ENCODE results near the gene ARHGAP11B.
"Not testable (repeated sequence)": the region's sequence is repeated elsewhere in the genome, so short reads cannot be mapped to it uniquely, and the experiment has no call there.

The ARHGAP11B gene

DNA sequence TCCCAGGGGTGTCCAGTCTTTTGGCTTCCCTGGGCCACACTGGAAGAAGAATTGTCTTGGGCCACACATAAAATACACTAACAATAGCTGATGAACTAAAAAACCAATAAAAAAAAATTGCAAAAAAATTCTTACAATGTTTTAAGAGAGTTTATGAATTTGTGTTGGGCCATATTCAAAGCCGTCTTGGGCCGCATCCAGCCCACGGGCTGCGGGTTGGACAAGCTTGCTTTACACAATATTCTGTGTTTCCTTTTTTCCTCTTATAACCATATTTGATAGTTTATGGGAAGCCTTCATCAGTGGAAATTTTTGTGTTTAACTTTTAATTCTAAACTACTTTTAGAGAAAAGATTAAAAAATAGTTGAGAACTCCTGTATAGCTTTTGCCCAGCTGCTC lies 45.2 kb upstream of the ARHGAP11B start:
- BruUV-seq (replicated peaks); H2BK120ac ChIP-seq (ENCODE audit: low read depth, low read length); H3K4me1 ChIP-seq (ENCODE audit: control insufficient read depth, insufficient read depth, low read length); H3K4ac ChIP-seq (ENCODE audit: low read depth, low read length); H2BK5ac ChIP-seq (ENCODE audit: low read depth, low read length, poor library complexity, severe bottlenecking); H2AFZ ChIP-seq (replicated peaks; ENCODE audit: low read length, poor library complexity); H3K14ac ChIP-seq (replicated peaks; ENCODE audit: low read depth, low read length); H3K9ac ChIP-seq (ENCODE audit: low read depth, low read length); H3K4me3 ChIP-seq (ENCODE audit: insufficient read depth, low read depth, low read length); in situ Hi-C loops (cut with MboI; ENCODE audit: low sequenced_read_pairs); H3K79me1 ChIP-seq (ENCODE audit: low read depth in 1 of 2, low read length in 2 of 2); H4K5ac ChIP-seq (ENCODE audit: low read depth, low read length); H3K4me2 ChIP-seq (ENCODE audit: low read depth, low read length); H3K9me3 ChIP-seq (ENCODE audit: control insufficient read depth, insufficient read depth, low read length); H3K56ac ChIP-seq (ENCODE audit: extremely low read depth, insufficient read depth, low read length); H4K8ac ChIP-seq (ENCODE audit: low read depth in 2 of 2, low read length in 2 of 2); H3K27me3 ChIP-seq (ENCODE audit: control insufficient read depth, insufficient read depth, low read length); H3K9me1 ChIP-seq (ENCODE audit: insufficient read depth, low read length); H2BK20ac ChIP-seq (ENCODE audit: low read depth, low read length); intact Hi-C loops (cut with micrococcal nuclease); H2BK15ac ChIP-seq (ENCODE audit: low read depth, low read length); H3K18ac ChIP-seq (ENCODE audit: low read depth, low read length); CTCF ChIA-PET; DNase-seq; dilution Hi-C loops (cut with HindIII; ENCODE audit: low sequenced_read_pairs, unreplicated experiment); H2AK9ac ChIP-seq (replicated peaks; ENCODE audit: low read depth, low read length, poor library complexity); H3K27ac ChIP-seq (ENCODE audit: insufficient read depth, low read length); H2AK5ac ChIP-seq (ENCODE audit: low read depth, low read length); ATAC-seq (ENCODE audit: low read depth); POLR2A ChIA-PET (ENCODE audit: unreplicated experiment); H3K23ac ChIP-seq (ENCODE audit: low read depth, low read length); H4K91ac ChIP-seq (ENCODE audit: insufficient read depth, low read depth, low read length); H3K36me3 ChIP-seq (ENCODE audit: control insufficient read depth, insufficient read depth, low read length); H4K20me1 ChIP-seq (ENCODE audit: insufficient read depth, low read length): not testable (repeated sequence)
- WGBS, 2 experiments (ENCODE audit: extremely low coverage in 2 of 2, insufficient read length in 1 of 2) = no CpG with 5 or more reads among the region's 4 CpGs

GRCh38 chr15:30598953-30599352 lies 27.0 kb upstream of the ARHGAP11B start:
- dilution Hi-C loops (cut with HindIII; ENCODE audit: low sequenced_read_pairs, unreplicated experiment); H3K4ac ChIP-seq (ENCODE audit: low read depth, low read length); H3K23ac ChIP-seq (ENCODE audit: low read depth, low read length); H3K9me3 ChIP-seq (ENCODE audit: control insufficient read depth, insufficient read depth, low read length); H3K4me1 ChIP-seq (ENCODE audit: control insufficient read depth, insufficient read depth, low read length); intact Hi-C loops (cut with micrococcal nuclease); H3K4me2 ChIP-seq (ENCODE audit: low read depth, low read length); BruUV-seq (replicated peaks); H2BK120ac ChIP-seq (ENCODE audit: low read depth, low read length); H3K14ac ChIP-seq (replicated peaks; ENCODE audit: low read depth, low read length); H3K36me3 ChIP-seq (ENCODE audit: control insufficient read depth, insufficient read depth, low read length); H3K56ac ChIP-seq (ENCODE audit: extremely low read depth, insufficient read depth, low read length); H3K9ac ChIP-seq (ENCODE audit: low read depth, low read length); H2BK15ac ChIP-seq (ENCODE audit: low read depth, low read length); H2AK9ac ChIP-seq (replicated peaks; ENCODE audit: low read depth, low read length, poor library complexity); H3K9me1 ChIP-seq (ENCODE audit: insufficient read depth, low read length); H3K4me3 ChIP-seq (ENCODE audit: insufficient read depth, low read depth, low read length); H4K20me1 ChIP-seq (ENCODE audit: insufficient read depth, low read length); H3K18ac ChIP-seq (ENCODE audit: low read depth, low read length); DNase-seq; H2BK20ac ChIP-seq (ENCODE audit: low read depth, low read length); ATAC-seq (ENCODE audit: low read depth); H3K27ac ChIP-seq (ENCODE audit: insufficient read depth, low read length); H2AK5ac ChIP-seq (ENCODE audit: low read depth, low read length); H2BK5ac ChIP-seq (ENCODE audit: low read depth, low read length, poor library complexity, severe bottlenecking); H3K79me1 ChIP-seq (ENCODE audit: low read depth in 1 of 2, low read length in 2 of 2); in situ Hi-C loops (cut with MboI; ENCODE audit: low sequenced_read_pairs); H4K8ac ChIP-seq (ENCODE audit: low read depth in 2 of 2, low read length in 2 of 2); H4K5ac ChIP-seq (ENCODE audit: low read depth, low read length); POLR2A ChIA-PET (ENCODE audit: unreplicated experiment); H3K27me3 ChIP-seq (ENCODE audit: control insufficient read depth, insufficient read depth, low read length); H4K91ac ChIP-seq (ENCODE audit: insufficient read depth, low read depth, low read length); H2AFZ ChIP-seq (replicated peaks; ENCODE audit: low read length, poor library complexity); CTCF ChIA-PET: not testable (repeated sequence)
- no CpG with 5 or more reads among the region's 2 CpGs for WGBS, 2 experiments (ENCODE audit: extremely low coverage in 2 of 2, insufficient read length in 1 of 2)
